Right lung (tissue), 5 donors: Measurements from ENCODE around the gene FRAT1. TPM values are rescaled to one million over a fixed set of nuclear protein-coding genes. Genes with fewer than 3 reads are reported as not detected.

Experiments used
- DNase-seq, 2 donors: peaks; one replicate each; pipeline ENCODE4 v3.0.0-alpha.2; 2013
- polyA plus RNA-seq, 5 donors: library from polyadenylated mRNA; unstranded; fragments of 120-200 nt; gene quantifications; one replicate each; pipeline versions ENCODE4 v1.2.1 to v1.2.3, GENCODE V29; 2013; ENCODE audit warnings: inconsistent platforms in 1 of 5, low replicate concordance in 1 of 5; ENCODE audit not compliant: insufficient read length in 5 of 5, insufficient read depth in 1 of 5

Gene FRAT1
- polyA plus RNA-seq, 5 donors = 2.2 to 2.9 (median 2.6) TPM

DNA sequence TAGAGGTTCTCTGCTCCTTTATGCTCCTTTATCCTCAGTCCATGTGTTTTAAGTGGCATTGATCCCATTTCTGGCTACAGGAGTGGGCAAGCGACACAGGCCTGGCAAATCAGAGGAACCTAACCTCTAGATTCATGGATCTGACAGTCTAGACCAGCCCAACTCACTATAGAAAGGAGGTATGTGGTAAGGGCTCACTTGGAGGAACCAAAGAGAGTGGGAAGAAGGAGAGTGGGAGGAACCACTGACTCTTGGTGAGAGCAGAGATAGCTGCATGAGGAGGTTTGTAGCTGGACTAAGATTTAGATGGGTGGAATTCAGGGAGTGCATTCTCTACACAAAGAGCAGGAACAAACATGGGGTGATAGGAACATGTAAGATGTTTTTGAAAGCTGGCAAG, 11.6 kb upstream of the FRAT1 start:
- no peak for DNase-seq

- DNase-seq = no peak
Measured at GRCh38 chr10:97307866-97308780, 10.9 kb upstream of the FRAT1 start.

- no peak for DNase-seq
Measured at GRCh38 chr10:97311111-97311626, 7.9 kb upstream of the FRAT1 start.

- DNase-seq = no peak
Measured at GRCh38 chr10:97312897-97313296, 6.2 kb upstream of the FRAT1 start.

- no peak for DNase-seq
Measured at GRCh38 chr10:97314671-97315070, 4.4 kb upstream of the FRAT1 start.

DNA sequence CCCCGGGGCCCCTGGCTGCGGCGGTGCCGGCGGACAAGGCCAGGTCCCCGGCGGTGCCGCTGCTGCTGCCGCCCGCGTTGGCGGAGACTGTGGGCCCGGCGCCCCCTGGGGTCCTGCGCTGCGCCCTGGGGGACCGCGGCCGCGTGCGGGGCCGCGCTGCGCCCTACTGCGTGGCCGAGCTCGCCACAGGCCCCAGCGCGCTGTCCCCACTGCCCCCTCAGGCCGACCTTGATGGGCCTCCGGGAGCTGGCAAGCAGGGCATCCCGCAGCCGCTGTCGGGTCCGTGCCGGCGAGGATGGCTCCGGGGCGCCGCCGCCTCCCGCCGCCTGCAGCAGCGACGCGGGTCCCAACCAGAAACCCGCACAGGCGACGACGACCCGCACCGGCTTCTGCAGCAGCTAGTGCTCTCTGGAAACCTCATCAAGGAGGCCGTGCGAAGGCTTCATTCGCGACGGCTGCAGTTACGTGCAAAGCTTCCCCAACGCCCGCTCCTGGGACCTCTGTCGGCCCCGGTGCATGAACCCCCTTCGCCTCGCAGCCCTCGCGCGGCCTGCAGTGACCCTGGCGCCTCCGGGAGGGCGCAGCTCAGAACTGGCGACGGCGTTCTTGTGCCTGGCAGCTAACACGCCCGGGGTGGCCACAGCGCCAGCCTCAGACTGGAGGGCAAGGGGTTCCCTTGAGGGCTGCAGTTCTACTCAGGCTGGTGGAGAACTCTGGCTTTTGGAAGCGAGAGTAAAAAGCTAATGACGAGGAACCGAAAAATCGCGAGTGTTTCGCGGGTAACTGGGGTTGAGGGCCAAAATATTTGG, 804 bp downstream of the FRAT1 start:
- DNase-seq = peak in 1 of 2 donors; percentile 34

DNA sequence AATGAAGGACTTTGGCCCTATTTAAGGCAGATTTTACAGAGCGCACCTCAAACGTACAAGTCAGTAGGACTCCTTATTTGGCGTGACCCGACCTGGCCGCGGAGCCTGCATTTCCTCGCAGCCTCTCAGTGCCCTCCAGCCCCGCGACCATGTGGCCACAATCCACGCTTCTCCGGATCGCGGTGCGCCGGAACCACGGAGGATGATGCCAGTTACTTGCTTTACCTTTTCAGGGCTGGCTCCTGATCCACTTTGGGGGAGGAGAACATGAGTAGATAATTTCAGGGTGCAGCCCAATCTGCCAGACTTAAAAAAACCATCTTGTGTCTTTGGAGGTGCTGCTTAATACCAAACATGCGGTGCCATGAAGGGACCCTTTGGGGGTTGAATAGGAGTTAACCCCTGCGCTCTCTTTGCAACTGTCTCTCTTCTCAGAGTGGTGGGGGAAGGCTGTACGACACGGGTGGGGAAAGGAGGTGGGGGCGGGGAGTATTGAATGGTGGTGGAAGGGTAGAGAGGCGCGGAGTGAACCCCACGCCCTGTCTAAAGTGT, 1.5 kb downstream of the FRAT1 start:
- DNase-seq = no peak

DNA sequence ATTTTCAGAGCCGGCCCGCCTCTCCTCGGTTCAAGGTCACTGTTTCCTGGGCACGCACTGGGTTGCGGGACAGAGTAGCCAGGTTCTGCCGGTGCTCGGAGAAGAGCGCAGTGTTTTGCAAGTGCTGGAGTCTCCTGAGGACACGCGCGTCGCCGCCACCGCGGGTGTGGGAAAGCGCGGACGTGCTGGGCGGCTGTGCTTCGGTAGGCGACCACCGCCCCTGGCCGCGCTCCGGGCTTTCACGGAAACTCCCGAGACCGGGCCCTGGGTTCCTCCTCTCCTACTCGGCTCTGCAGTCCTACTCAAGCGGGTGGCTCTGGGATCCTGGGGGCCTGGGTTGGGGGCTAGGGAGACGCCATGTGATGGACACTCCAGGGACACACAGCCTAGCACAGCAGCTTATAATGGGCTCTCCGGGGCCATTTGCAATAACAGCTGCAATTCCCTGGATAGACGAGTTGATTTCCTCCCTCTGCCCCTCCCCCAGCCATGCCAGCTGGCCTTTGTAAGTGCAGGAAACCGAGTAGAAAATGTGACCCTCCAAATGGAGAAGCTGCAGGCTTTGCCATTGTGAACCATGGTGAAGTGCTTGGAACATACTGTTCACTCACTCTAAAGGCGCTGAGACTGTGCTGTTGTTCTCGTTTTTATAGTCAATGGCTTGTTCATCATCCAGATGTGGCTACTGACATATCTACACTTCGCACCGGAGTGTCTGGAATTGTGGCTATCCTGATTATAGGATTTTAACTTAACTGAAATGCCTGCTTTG, 2.1 kb downstream of the FRAT1 start:
- DNase-seq = peak in 1 of 2 donors; percentile 16

DNA sequence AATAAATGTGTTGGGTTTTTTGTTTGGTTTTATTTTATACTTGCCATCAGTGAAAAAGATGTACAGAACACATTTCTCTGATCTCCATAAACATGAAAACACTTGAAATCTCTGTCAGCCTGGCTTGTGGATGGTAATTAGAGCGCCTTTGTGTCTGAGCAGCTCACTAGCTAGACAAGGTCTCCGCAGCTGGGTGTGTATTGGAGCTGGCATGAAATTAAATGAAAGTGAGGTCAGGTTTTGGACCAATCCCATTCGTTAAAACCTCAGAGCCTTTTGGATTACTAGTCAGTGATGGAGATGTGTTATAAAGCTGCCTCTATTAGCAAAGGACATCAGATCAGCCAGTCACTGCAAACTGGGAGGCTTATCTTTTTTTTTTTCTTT, 2.7 kb downstream of the FRAT1 start:
- DNase-seq = no peak

- no peak for DNase-seq
Measured at GRCh38 chr10:97323501-97323900, 4.4 kb downstream of the FRAT1 start.

DNA sequence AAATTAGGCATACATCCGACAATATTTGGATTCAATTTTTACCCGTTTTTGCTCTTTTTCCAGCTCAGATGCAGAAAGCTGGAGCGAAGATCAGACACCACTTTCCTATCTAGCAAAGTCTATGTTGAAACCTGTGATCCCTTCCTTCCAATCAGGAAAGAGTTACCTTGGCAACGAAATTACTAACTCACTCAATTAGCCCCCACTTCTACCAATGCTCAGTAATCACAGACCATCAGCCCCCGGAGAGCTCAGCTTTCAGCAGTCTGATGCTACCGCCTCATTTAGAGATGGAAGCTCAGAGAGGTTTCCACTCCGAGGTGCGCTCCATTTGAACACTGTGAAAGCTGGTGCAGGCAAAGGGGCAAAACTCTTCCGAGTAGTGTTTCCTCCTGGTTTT, 6.7 kb downstream of the FRAT1 start:
- DNase-seq = no peak

- DNase-seq = no peak
Measured at GRCh38 chr10:97327348-97328294, 8.6 kb downstream of the FRAT1 start.

GRCh38 chr10:97328646-97329453, 9.8 kb downstream of the FRAT1 start:
- DNase-seq = no peak

DNA sequence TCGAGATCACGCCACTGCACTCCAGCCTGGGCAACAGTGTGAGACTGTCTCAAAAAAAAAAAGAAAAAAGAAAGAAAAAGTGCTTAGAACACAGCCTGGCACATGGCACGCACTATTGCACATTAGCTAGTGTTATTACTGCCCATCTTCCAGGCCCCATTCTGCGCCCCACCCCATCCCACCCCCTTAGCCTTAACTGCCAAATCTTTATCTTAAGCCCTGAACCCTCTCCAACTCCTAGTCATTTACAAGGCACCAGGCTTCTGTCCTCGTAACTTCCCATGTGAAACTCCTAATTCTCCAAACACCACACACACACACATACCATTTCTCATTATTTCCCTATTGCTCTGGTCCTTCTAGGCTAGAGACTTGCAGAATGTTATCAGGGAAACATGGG, 10.7 kb downstream of the FRAT1 start:
- no peak for DNase-seq

GRCh38 chr10:97331153-97331703, 12.2 kb downstream of the FRAT1 start:
- DNase-seq = no peak

DNA sequence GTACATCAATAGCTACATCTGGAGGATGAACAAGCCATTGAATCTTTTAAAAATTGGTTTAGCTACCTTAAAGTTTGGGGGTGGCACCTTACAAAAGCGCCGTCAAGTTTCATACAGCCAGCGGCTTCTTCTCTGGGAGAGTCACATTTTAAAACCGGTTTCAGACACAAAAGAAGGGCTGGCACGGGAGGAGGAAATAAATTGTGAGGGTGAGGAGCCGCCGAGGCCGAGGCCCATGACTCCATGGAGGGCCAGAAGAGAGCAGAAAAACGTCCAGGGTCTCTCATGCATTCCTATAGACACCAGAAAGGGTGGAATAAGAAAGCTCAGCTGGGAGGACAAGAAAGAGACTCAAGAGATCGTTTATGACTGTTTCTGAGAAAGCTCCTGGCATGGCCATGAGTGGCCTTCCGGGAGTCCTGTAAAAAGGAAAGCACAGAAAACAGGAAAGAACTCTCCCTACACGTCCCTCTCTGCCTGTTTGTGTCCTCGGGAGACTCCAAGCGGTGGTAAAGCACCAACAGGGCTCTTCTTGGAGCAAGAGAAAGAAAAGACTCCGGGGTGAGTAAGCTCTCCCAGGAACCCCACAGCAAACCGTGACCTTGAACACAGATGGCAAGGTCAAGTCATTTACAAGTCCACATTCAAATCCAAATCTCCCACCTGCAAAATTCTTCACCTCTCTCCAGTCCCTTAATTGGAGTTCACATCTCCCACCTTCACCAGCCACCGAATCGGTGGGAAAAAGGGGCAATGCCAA, 13.7 kb downstream of the FRAT1 start:
- DNase-seq = no peak

- no peak for DNase-seq
Measured at GRCh38 chr10:97333351-97333600, 14.2 kb downstream of the FRAT1 start.

DNA sequence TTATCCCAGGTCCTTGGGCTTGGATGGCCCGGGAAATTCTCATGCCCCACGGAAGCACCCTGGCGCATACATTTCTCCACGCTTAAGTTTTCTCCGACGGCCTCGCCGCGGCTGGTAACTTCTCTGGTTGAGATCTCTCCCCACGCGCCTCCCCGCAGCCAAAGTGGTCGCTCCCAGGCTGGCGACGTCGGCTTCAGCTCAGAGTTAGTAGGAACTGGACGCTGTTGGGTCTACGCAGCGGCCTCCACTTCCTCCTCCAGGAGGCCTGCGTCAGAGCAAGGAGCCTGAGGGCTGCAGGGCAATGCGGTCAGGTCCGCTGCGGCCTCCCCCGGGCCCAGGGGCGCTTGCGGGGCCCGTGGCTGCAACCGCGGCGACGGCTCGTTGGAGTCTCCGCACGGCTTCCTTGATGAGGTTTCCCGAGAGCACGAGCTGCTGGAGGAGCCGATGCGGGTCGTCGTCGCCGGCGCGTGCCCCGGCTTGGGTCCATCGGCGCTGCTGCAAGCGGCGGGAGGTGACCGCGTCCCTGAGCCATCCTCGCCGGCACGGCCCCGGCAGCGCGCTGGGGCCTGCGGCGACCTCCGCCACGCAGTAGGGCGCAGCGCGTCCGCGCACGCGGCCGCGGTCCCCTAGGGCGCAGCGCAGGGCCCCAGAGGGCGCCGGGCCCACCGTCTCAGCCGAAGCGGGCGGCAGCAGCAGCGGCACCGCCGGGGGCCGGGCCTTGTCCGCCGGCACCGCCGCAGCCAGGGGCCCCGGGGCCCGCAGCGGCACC, 14.7 kb downstream of the FRAT1 start:
- no peak for DNase-seq
